H1 (cell line): Measurements from ENCODE around the gene C22orf23. TPM values are rescaled to one million over a fixed set of nuclear protein-coding genes. Genes with fewer than 3 reads are reported as not detected.

Experiments
- CTCF ChIA-PET: fragments of 300-600 bp; sonication (Branson Sonifier 250); formaldehyde crosslinking; loops from one replicate; lab custom pipeline; 2021; ENCODE audit not compliant: partially characterized antibody; lab: Charles Lee
- POLR2A ChIA-PET: fragments of 300-600 bp; sonication (Branson Sonifier 250); formaldehyde crosslinking; loops from one replicate; lab custom pipeline; 2021; ENCODE audit warnings: inconsistent platforms; ENCODE audit not compliant: partially characterized antibody; lab: Charles Lee
- DNase-seq, 2 experiments: peaks; one replicate each; pipeline versions ENCODE4 v3.0.0 to v3.0.0-alpha.2; 2010 to 2022; ENCODE audit warnings: low spot score in 2 of 2, low read depth in 1 of 2, mixed read lengths in 1 of 2
- FAIRE-seq: peaks from 2 replicates; lab custom pipeline; 2011; peaks lifted over from hg19 to GRCh38; lab: Jason Lieb, UNC
- H2AFZ ChIP-seq: 2 replicates; pipeline ENCODE4 v1.8.1; 2012; ENCODE audit warnings: low read length, inconsistent platforms
- H2AK5ac ChIP-seq: 2 replicates; pipeline ENCODE4 v1.6.1; 2013; ENCODE audit warnings: low read depth, low read length
- H2BK120ac ChIP-seq: replicated peaks from 2 replicates; pipeline ENCODE3; 2013; ENCODE audit warnings: low read depth, low read length, inconsistent platforms
- H2BK12ac ChIP-seq: 2 replicates; pipeline ENCODE4 v1.6.1; 2013; ENCODE audit warnings: low read depth, low read length
- H2BK15ac ChIP-seq: 2 replicates; pipeline ENCODE4 v1.6.1; 2013; ENCODE audit warnings: low read length
- H2BK20ac ChIP-seq: 2 replicates; pipeline ENCODE4 v1.6.1; 2013; ENCODE audit warnings: low read length
- H2BK5ac ChIP-seq: 2 replicates; pipeline ENCODE4 v1.6.1; 2013; ENCODE audit warnings: low read depth, low read length
- H3K14ac ChIP-seq: 2 replicates; pipeline ENCODE4 v1.6.1; 2013; ENCODE audit warnings: inconsistent platforms; ENCODE audit not compliant: insufficient read length
- H3K18ac ChIP-seq: 2 replicates; pipeline ENCODE4 v1.6.1; 2013; ENCODE audit warnings: low read length; ENCODE audit errors: extremely low read depth
- H3K23ac ChIP-seq: 2 replicates; pipeline ENCODE4 v1.6.1; 2013; ENCODE audit warnings: inconsistent platforms; ENCODE audit not compliant: insufficient read length
- H3K23me2 ChIP-seq: 2 replicates; pipeline ENCODE4 v1.6.1; 2013; ENCODE audit warnings: low read depth, low read length
- H3K27ac ChIP-seq: 2 replicates; pipeline ENCODE4 v1.6.1; 2011; ENCODE audit warnings: low read depth, low read length, inconsistent platforms
- H3K27me3 ChIP-seq, 4 experiments: replicated peaks in 1 of 4; 1 replicate in 1 of 4; 2 replicates in 3 of 4; pipeline versions ENCODE4 v1.6.1 to v1.8.1; 2011 to 2013; ENCODE audit warnings: low read length in 3 of 4, mild to moderate bottlenecking in 3 of 4, inconsistent platforms in 2 of 4, mixed read lengths in 2 of 4, moderate library complexity in 1 of 4; ENCODE audit not compliant: control insufficient read depth in 3 of 4, insufficient read depth in 3 of 4; ENCODE audit errors: extremely low read depth in 1 of 4
- H3K36me3 ChIP-seq, 4 experiments: 2 replicates each; pipeline versions ENCODE4 v1.6.1 to v1.8.1; 2011 to 2013; ENCODE audit warnings: mild to moderate bottlenecking in 4 of 4, low read length in 3 of 4, moderate library complexity in 2 of 4, control low read depth in 1 of 4, inconsistent platforms in 1 of 4; ENCODE audit not compliant: insufficient read depth in 4 of 4, control insufficient read depth in 2 of 4
- H3K4ac ChIP-seq: replicated peaks from 2 replicates; pipeline ENCODE3; 2013; ENCODE audit warnings: low read length, low read depth, mixed read lengths, inconsistent platforms; ENCODE audit not compliant: insufficient read length
- H3K4me1 ChIP-seq, 4 experiments: replicated peaks in 1 of 4; 1 replicate in 1 of 4; 2 replicates in 3 of 4; pipeline versions ENCODE4 v1.6.1 to v1.8.1; 2011 to 2013; ENCODE audit warnings: low read length in 3 of 4, inconsistent platforms in 2 of 4, mixed read lengths in 1 of 4; ENCODE audit not compliant: insufficient read depth in 4 of 4, control insufficient read depth in 3 of 4
- H3K4me2 ChIP-seq, 2 experiments: 2 replicates each; pipeline versions ENCODE4 v1.6.1 to v1.8.1; 2011 to 2013; ENCODE audit warnings: low read depth in 2 of 2, low read length in 2 of 2, control low read depth in 1 of 2, inconsistent platforms in 1 of 2, mild to moderate bottlenecking in 1 of 2; ENCODE audit not compliant: insufficient read depth in 1 of 2
- H3K4me3 ChIP-seq, 4 experiments: fragments of 200-600, 300-600 bp in 1 of 4; sonication (generic), shearing (Covaris generic), sonication (Bioruptor Twin) in 1 of 4; 2 replicates each; pipeline versions ENCODE4 v1.5.1 to v1.8.1; 2011 to 2016; ENCODE audit warnings: low read length in 4 of 4, low read depth in 3 of 4, control low read depth in 2 of 4, inconsistent platforms in 2 of 4, mild to moderate bottlenecking in 2 of 4, mixed read lengths in 1 of 4, moderate library complexity in 1 of 4; ENCODE audit not compliant: insufficient read depth in 2 of 4; ENCODE audit errors: extremely low read depth in 1 of 4
- H3K56ac ChIP-seq: replicated peaks from 2 replicates; pipeline ENCODE3; 2013; ENCODE audit warnings: low read depth, mild to moderate bottlenecking, mixed read lengths, low read length, inconsistent platforms; ENCODE audit not compliant: insufficient read length
- H3K79me1 ChIP-seq: 2 replicates; pipeline ENCODE4 v1.6.1; 2013; ENCODE audit warnings: low read depth, low read length, control low read depth
- H3K79me2 ChIP-seq, 2 experiments: 2 replicates each; pipeline versions ENCODE4 v1.6.1 to v1.8.1; 2012 to 2013; ENCODE audit warnings: low read length in 2 of 2, mild to moderate bottlenecking in 2 of 2, inconsistent platforms in 1 of 2; ENCODE audit not compliant: insufficient read depth in 2 of 2, control insufficient read depth in 1 of 2
- H3K9ac ChIP-seq, 4 experiments: replicated peaks in 1 of 4; 1 replicate in 1 of 4; 2 replicates in 3 of 4; pipeline versions ENCODE4 v1.6.1 to v1.8.1; 2011 to 2013; ENCODE audit warnings: low read depth in 3 of 4, low read length in 3 of 4, control low read depth in 2 of 4, mild to moderate bottlenecking in 2 of 4, moderate library complexity in 2 of 4, inconsistent platforms in 1 of 4; ENCODE audit errors: extremely low read depth in 1 of 4
- H3K9me3 ChIP-seq, 2 experiments: 2 replicates each; pipeline versions ENCODE4 v1.6.1 to v1.8.1; 2012 to 2013; ENCODE audit warnings: mild to moderate bottlenecking in 2 of 2, moderate library complexity in 2 of 2, control low read depth in 1 of 2, inconsistent platforms in 1 of 2, low read depth in 1 of 2, low read length in 1 of 2, mixed read lengths in 1 of 2; ENCODE audit not compliant: insufficient read depth in 2 of 2
- H4K20me1 ChIP-seq, 2 experiments: replicated peaks in 1 of 2; 2 replicates each; pipeline versions ENCODE3 to v1.8.1; 2011 to 2013; ENCODE audit warnings: inconsistent platforms in 2 of 2, low read length in 2 of 2, mild to moderate bottlenecking in 1 of 2; ENCODE audit not compliant: insufficient read depth in 2 of 2, control insufficient read depth in 1 of 2
- H4K5ac ChIP-seq: 2 replicates; pipeline ENCODE4 v1.6.1; 2013; ENCODE audit warnings: low read length, low read depth, mixed read lengths, inconsistent platforms; ENCODE audit not compliant: insufficient read length
- H4K8ac ChIP-seq: 2 replicates; pipeline ENCODE4 v1.8.0; 2013; ENCODE audit warnings: mild to moderate bottlenecking, moderate library complexity, low read length, inconsistent platforms; ENCODE audit not compliant: insufficient read depth; ENCODE audit errors: extremely low read depth
- H4K91ac ChIP-seq: replicated peaks from 2 replicates; pipeline ENCODE3; 2013; ENCODE audit warnings: low read length, mixed read lengths, inconsistent platforms; ENCODE audit not compliant: insufficient read length
- KDM4A ChIP-seq: IDR thresholded peaks from one replicate; pipeline ENCODE4 v1.7.1; 2012; ENCODE audit warnings: low read depth, mild to moderate bottlenecking, moderate library complexity, low read length, inconsistent platforms; ENCODE audit not compliant: severe bottlenecking
- NRF1 ChIP-seq: IDR thresholded peaks from 2 replicates; pipeline ENCODE4 v1.6.1; 2011; ENCODE audit warnings: mild to moderate bottlenecking, low read depth, low read length, improper control_type of control experiment
- PHF8 ChIP-seq: fragments of 200-600 bp; sonication (generic); conservative IDR thresholded peaks from 2 replicates; pipeline ENCODE4 v1.7.1; 2012; ENCODE audit warnings: low read depth, mild to moderate bottlenecking, inconsistent platforms, low read length, moderate library complexity
- RAD21 ChIP-seq, 2 experiments: IDR thresholded peaks in 1 of 2; conservative IDR thresholded peaks in 1 of 2; 2 replicates each; pipeline ENCODE4 v1.6.1; 2011; ENCODE audit warnings: low read depth in 2 of 2, low read length in 2 of 2, improper control_type of control experiment in 1 of 2, inconsistent platforms in 1 of 2, mild to moderate bottlenecking in 1 of 2, moderate library complexity in 1 of 2
- RBBP5 ChIP-seq: IDR thresholded peaks from 2 replicates; pipeline ENCODE4 v1.7.1; 2012; ENCODE audit warnings: low read depth, mild to moderate bottlenecking, inconsistent platforms, low read length, moderate library complexity, borderline replicate concordance
- WGBS, 2 experiments: shearing (Covaris generic) in 1 of 2; methylation state at CpG; one replicate each; pipeline versions ENCODE4 v1.1.6 to v1.1.7; 2013 to 2015; ENCODE audit warnings: low lambda C conversion rate in 2 of 2, mixed read lengths in 2 of 2, inconsistent platforms in 1 of 2, low coverage in 1 of 2, missing lambda C conversion rate in 1 of 2; ENCODE audit not compliant: insufficient replicate concordance in 2 of 2, insufficient coverage in 1 of 2, insufficient read length in 1 of 2; ENCODE audit errors: extremely low coverage in 1 of 2, missing lambda C conversion rate in 1 of 2; 5-methylcytosine and 5-hydroxymethylcytosine counted together
- polyA plus RNA-seq, 7 experiments: library from polyadenylated mRNA; depleted of rRNA in 3 of 7; stranded (reverse) in 5 of 7; unstranded in 2 of 7; fragments of >200 nt in 5 of 7; fragments of 200-250 nt in 2 of 7; gene quantifications; 1 replicate in 5 of 7; 2 replicates in 1 of 7; 4 replicates in 1 of 7; pipeline versions ENCODE4 v1.2.1 to v1.2.3, GENCODE V29; 2011 to 2013; ENCODE audit warnings: missing spikeins in 2 of 7, mixed read lengths in 2 of 7
- total RNA-seq: library from RNA; stranded (reverse); fragmentation: NEBNext Ultra II Directional; extraction: Animal tissue kit (Norgen Biotek cat#: 25700); gene quantifications from 2 replicates; pipeline ENCODE4 v1.2.1, GENCODE V29; 2021

C22orf23 gene
- total and polyA plus RNA-seq, 2 of the 8 experiments (the other 6 are each of a cell fraction or from before 2014, with no cell fraction given), result 0.50 to 0.54 TPM

GRCh38 chr22:37906364-37907008 lies 46.9 kb downstream of the C22orf23 start:
- no peak overlapping the region for H2BK120ac ChIP-seq
- peak overlapping the region; percentile 45 to 74 (median 59) for H3K4me3 ChIP-seq
- H4K8ac ChIP-seq, result no peak overlapping the region
- no peaks in the 10 kb centered on the region for H3K9me3 ChIP-seq
- peak overlapping the region; percentile 67 to 73 for H3K4me2 ChIP-seq
- ChIA-PET POLR2A (interaction anchor here (0.8 to 8.7 kb wide), 17 partner anchors 7 to 89 kb away, joined by 3 to 150 read pairs (median 4); partner anchors contain the start of gene ANKRD54), CTCF (interaction anchor here (0.5 to 2.7 kb wide), 10 partner anchors 10 to 570 kb away, joined by 3 to 22 read pairs (median 4); no protein-coding TSS in a partner anchor)
- no peak for FAIRE-seq
- peaks cover 0 to 4% of the 10 kb centered on the region in 2 experiments for H4K20me1 ChIP-seq
- peaks cover 9% of the 10 kb centered on the region; the same call in 1 of the 2 replicates for H3K23me2 ChIP-seq
- peaks cover 0 to 12% of the 10 kb centered on the region in 2 experiments; a peak in 1 of 4 replicates for H3K79me2 ChIP-seq
- H2BK5ac ChIP-seq, result no peak overlapping the region
- H2BK20ac ChIP-seq, result no peak overlapping the region
- H4K5ac ChIP-seq, result no peak overlapping the region
- peak in 1 of 2 experiments; percentile 61 for DNase-seq
- H3K4ac ChIP-seq, result no peak overlapping the region
- H4K91ac ChIP-seq, result no peak overlapping the region
- H3K36me3 ChIP-seq, result no peaks in the 10 kb centered on the region
- 4% methylated on average over 31 of the region's 75 CpGs; no CpG with 5 or more reads in 1 of the 2 experiments for WGBS, 2 experiments
- no peak overlapping the region; the same call in 1 of the 2 replicates for H3K18ac ChIP-seq
- H3K79me1 ChIP-seq, result peaks cover 9% of the 10 kb centered on the region
- H3K27ac ChIP-seq, result no peak overlapping the region
- TF ChIP-seq RBBP5 (peak; percentile 17; the same call in 1 of the 2 replicates), RAD21 (IDR thresholded peaks at IDR 0.05 in 1 of 2, conservative IDR thresholded peaks at IDR 0.05 in 1 of 2; ENCODE audit: low read depth in 2 of 2, low read length in 2 of 2) (no peak), NRF1 (no peak), PHF8 (peak; percentile 69), KDM4A (peak; percentile 64)
- no peak overlapping the region; the same call in 1 of the 2 replicates for H2AK5ac ChIP-seq
- no peak overlapping the region for H2BK15ac ChIP-seq
- no peak overlapping the region for H2BK12ac ChIP-seq
- peaks cover 0 to 27% (median 21%) of the 10 kb centered on the region in 4 experiments; a peak in 6 of 7 replicates for H3K4me1 ChIP-seq
- H3K56ac ChIP-seq, result peak overlapping the region; percentile 86
- no peak overlapping the region for H3K14ac ChIP-seq
- H3K27me3 ChIP-seq, result no peaks in the 10 kb centered on the region
- peak overlapping the region; percentile 29 to 95 (median 57); a peak in 4 of 7 replicates for H3K9ac ChIP-seq
- H2AFZ ChIP-seq, result no peak overlapping the region
- H3K23ac ChIP-seq, result no peak overlapping the region
